Measurements from ENCODE around the gene LIX1. TPM values are rescaled to one million over a fixed set of nuclear protein-coding genes. Genes with fewer than 3 reads are reported as not detected.

LIX1 gene
- total RNA-seq, 1 donor, result not detected

DNA sequence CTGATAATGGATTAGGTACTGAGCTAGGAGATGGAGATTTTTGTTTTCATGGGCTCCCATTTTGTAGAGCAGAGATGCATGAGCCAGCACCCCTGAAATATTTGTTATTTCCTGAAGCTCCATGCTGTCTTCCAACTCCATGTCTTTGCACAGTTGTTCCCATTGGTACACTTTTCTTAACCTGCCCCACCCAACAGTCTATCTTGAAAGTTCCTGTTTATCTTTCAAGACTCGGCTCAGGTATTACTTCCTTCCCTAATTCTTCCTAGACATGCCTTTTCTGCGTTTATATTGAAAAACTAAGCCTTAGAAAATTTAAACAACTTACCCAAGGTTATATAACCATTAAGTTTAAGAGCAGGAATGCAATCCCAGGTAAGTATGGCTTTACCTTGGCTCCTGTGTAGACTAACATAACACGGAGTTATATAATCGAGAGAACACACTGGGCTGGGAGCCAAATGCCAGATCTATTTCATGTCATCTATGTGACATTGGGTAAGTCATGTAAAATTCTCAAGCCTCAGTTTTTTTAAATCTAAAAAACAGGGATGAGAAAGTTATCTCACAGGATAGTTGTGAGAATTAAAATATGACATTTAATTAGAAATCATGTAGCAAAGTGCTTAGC lies 67.4 kb downstream of the LIX1 start:
- TF ChIP-seq, protein P1, sequence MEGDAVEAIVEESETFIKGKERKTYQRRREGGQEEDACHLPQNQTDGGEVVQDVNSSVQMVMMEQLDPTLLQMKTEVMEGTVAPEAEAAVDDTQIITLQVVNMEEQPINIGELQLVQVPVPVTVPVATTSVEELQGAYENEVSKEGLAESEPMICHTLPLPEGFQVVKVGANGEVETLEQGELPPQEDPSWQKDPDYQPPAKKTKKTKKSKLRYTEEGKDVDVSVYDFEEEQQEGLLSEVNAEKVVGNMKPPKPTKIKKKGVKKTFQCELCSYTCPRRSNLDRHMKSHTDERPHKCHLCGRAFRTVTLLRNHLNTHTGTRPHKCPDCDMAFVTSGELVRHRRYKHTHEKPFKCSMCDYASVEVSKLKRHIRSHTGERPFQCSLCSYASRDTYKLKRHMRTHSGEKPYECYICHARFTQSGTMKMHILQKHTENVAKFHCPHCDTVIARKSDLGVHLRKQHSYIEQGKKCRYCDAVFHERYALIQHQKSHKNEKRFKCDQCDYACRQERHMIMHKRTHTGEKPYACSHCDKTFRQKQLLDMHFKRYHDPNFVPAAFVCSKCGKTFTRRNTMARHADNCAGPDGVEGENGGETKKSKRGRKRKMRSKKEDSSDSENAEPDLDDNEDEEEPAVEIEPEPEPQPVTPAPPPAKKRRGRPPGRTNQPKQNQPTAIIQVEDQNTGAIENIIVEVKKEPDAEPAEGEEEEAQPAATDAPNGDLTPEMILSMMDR (IDR thresholded peaks at IDR 0.05; ENCODE audit: insufficient read depth, low read length), result no peak
- H3K4me3 ChIP-seq (ENCODE audit: low read depth, low read length), result no peak overlapping the region
- no peak for DNase-seq (ENCODE audit: low read depth)

DNA sequence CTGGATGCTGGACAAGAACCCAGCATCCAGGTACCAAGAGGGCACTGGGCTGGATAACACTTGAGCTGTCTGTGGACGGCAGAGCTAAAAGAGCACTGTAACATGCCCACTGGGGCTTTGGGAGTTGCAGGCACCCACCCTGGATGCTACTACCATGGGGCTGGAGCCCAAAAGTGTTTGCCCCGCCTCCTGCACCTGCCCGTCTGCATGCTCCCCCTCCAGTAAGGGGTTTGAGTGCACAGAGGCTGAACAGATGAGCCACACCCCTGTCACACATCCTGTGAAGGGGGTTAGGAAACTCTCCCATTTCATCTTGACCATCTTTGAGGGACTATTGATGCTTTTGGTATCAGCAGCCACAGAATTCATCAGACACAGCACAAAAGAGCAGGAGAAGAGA lies 69.0 kb downstream of the LIX1 start:
- DNase-seq (ENCODE audit: low read depth), result no peak

DNA sequence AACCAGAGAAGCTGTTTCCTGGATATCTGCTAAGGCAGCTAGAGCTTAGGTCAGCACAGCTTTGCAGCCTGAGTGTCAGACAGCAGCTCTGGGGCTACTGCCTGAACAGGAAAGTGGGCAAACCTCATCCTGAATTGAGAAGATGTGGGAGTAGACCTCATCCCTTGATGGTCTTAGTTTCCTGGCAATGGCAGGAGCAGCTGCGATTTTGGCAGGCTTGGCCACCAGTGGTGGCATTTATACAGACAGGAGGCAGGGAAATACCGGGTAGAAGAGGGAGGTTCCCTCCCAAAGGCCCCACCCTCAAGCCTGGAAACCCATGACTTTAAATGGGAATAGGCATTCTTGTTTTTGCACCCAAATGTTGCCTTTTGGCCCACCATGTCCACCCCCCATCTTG lies 69.7 kb downstream of the LIX1 start:
- no peak for DNase-seq (ENCODE audit: low read depth)
- TF ChIP-seq, protein P1 (IDR thresholded peaks at IDR 0.05; ENCODE audit: insufficient read depth, low read length), result no peak

More for the DNA sequence above, 69.0 kb downstream of the LIX1 start:
- TF ChIP-seq, protein P1 (IDR thresholded peaks at IDR 0.05; ENCODE audit: insufficient read depth, low read length), result no peak
- H3K4me3 ChIP-seq (ENCODE audit: low read depth, low read length), result no peak overlapping the region

DNA sequence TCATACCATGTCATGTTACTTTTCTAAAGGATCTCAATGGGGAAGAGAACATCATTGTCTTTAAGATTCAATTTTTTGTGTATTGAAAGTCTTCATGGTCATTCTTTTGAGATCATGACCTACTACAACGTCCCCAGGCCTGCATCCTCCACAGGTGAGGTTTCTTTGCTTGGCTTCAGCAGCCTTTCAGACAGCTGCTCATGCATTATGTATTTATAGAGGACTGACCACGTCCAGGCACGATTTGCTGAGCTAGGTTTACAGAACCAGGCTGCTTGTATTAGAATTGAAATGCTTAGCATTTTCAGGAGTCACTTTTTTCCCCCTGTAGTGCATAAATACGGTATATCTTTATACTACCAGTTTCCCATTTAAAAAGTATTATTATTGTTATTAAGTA lies 70.4 kb downstream of the LIX1 start:
- no peak for DNase-seq (ENCODE audit: low read depth)
- no peak overlapping the region for H3K4me3 ChIP-seq (ENCODE audit: low read depth, low read length)
- TF ChIP-seq, protein P1 (IDR thresholded peaks at IDR 0.05; ENCODE audit: insufficient read depth, low read length), result no peak

More for the DNA sequence above, 69.7 kb downstream of the LIX1 start:
- H3K4me3 ChIP-seq (ENCODE audit: low read depth, low read length), result no peak overlapping the region

DNA sequence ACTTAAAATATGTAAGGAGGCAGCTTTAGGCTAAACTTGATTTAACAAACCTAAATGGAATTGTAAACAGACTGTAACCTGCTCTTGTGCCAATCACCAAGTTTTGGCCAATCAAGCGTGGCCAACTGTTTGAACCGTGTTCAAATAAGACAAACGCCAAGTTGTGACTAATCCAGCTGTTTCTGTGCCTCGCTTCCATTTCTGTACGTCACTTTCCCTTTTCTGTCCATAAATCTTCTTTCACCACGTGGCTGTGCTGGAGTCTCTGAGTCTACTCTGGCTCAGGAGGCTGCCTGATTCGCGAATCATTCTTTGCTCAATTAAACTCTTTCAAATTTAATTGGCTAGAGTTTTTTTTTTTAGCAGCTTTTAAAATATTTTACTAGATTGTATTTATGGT lies 71.3 kb downstream of the LIX1 start:
- DNase-seq (ENCODE audit: low read depth), result peak; percentile 93
- H3K4me3 ChIP-seq (ENCODE audit: low read depth, low read length), result no peak overlapping the region
- TF ChIP-seq, protein P1 (IDR thresholded peaks at IDR 0.05; ENCODE audit: insufficient read depth, low read length), result no peak

DNA sequence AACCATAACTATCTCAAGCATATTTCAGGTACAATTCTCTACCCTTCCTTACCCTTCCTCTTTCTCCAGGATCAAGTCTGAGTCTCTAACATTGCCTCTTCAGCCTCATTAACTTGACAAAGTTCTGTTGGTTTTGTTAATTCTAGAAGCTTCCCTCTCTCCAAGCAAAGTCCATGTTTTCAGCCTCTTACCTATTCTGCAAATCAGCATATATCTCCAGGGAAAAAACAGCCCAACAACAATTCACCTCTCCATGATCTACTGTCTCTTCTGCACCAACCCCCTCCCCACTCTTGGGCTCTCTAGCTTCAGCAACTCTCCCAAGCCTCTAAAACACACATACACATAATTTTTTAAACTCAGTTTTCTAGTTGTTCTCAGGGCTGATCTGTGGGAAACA lies 72.2 kb downstream of the LIX1 start:
- DNase-seq (ENCODE audit: low read depth), result no peak
- TF ChIP-seq, protein P1 (IDR thresholded peaks at IDR 0.05; ENCODE audit: insufficient read depth, low read length), result no peak
- no peak overlapping the region for H3K4me3 ChIP-seq (ENCODE audit: low read depth, low read length)

Measured in fibroblast of the aortic adventitia (primary cell).